Stimulated activated CD8-positive, alpha-beta memory T cell treated with anti-CD3 and anti-CD28 coated beads, Interleukin-15, amount 100 ng/mL, for 48 hours (primary cell): Measurements from ENCODE around the gene PFKFB4.
A peak's percentile ranks its signal among the peaks of the same experiment; 100 is the strongest.
"Not testable (repeated sequence)": the region's sequence is repeated elsewhere in the genome, so short reads cannot be mapped to it uniquely, and the experiment has no call there.

ENCODE experiments used
- DNase-seq, 2 donors: peaks; one replicate each; pipeline ENCODE4 v3.0.0-alpha.2; 2020; ENCODE audit warnings: low read depth in 2 of 2

PFKFB4 gene

DNA sequence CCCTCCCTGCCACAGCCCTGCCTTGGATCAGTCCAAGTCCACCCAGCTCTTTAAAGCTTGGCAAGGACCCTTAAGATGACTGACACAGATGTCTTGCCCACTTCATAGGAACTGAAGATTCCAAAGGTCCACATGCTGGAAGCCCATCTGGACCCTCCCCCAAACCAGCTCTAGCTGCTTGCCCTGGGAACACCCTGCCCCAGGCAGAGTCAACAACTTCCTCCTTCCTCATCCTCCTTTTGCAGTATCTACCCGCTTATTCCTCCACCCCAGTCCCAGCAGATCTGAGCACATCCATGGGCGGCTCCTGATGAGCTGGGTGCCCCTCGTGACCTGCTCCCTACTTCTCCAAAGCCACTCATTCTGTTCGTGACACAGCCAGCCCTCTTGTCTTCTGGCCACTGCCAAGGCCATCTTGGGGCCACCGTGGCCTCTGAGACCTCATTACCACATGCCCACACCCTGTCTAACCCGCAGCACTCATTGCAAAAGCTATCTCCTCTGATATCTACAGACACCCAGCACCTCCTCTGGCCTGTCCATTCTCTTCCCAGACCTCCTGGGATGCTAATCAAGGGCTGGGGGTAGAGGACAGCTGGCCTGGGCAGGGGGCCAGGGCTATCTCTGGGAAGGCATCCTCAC is 2.0 kb upstream of the PFKFB4 start:
- no peak for DNase-seq

GRCh38 chr3:48555949-48556795 is 431 bp downstream of the PFKFB4 start:
- DNase-seq, result no peak

GRCh38 chr3:48555231-48555948 is 1.2 kb downstream of the PFKFB4 start:
- DNase-seq, result no peak

GRCh38 chr3:48553886-48554845 is 2.4 kb downstream of the PFKFB4 start:
- DNase-seq, result no peak

GRCh38 chr3:48553361-48553760 is 3.2 kb downstream of the PFKFB4 start:
- no peak for DNase-seq

- no peak for DNase-seq
Measured at GRCh38 chr3:48552111-48552951, 4.3 kb downstream of the PFKFB4 start.

GRCh38 chr3:48551651-48552050 is 5.0 kb downstream of the PFKFB4 start:
- not testable (repeated sequence) for DNase-seq

GRCh38 chr3:48548729-48549705 is 7.6 kb downstream of the PFKFB4 start:
- DNase-seq, result peak; percentile 57 to 64

DNA sequence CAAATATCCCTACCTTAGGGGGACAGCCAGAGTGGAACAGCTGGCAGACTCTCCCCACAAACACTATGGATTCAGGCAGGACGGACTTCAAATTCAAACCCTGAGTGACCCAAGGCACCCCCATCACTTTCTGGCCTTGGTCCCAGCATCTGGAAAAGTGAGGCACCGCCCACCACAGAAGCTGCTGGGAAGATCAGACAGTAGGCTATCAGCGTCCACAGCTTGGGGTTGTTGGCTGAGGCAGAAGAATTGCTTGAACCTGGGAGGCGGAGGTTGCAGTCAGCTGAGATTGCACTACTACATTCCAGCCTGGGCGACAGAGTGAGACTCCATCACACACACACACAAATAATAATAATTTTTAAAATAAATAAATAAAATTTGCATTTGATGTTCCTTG is 8.5 kb downstream of the PFKFB4 start:
- no peak for DNase-seq

DNA sequence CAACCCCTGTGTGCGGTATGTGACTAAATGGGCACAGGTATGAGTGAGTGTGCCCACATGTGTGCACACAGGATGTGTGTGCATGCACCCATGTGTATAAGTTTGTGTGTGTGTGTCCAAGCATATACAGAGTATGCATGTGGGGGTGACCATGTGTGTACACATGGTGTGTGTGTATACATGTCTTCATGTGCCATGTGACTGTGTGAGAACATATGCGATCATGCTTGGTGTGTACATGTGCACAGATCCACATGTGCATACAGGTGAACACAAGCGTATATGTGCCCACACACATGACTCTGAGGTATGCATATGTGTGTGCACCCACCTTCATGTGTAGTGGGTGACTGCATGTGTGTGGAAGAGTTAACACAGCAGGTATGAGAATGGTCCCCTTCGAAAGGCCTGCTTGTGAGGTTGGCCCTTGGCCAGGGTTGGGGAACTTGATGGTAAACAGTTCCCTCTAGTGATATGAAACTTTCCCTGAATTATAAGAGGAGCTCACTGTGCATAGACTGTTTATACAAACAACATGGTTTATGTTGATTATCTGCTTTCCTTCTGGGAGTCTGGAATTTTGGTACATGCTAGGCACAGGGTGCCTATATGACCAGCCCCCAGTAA is 10.3 kb downstream of the PFKFB4 start:
- DNase-seq, result no peak

DNA sequence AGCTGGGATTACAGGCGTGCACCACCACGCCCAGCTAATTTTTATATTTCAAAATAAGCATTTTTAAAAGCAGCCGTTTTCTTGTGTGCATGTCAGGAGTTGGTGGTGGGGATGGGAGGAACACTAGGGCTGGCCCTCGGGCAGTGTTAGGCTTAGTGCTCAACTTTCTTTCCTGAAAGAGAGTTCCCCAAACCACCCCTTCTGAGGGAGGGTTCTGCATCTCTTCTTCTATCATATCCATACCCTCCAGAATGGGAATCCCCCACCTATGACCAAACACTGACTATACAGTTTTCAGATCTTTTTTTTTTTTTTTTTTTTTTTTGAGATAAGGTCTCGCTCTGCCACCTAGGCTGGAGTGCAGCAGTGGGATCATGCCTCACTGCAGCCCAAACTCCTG is 12.5 kb downstream of the PFKFB4 start:
- no peak for DNase-seq

DNA sequence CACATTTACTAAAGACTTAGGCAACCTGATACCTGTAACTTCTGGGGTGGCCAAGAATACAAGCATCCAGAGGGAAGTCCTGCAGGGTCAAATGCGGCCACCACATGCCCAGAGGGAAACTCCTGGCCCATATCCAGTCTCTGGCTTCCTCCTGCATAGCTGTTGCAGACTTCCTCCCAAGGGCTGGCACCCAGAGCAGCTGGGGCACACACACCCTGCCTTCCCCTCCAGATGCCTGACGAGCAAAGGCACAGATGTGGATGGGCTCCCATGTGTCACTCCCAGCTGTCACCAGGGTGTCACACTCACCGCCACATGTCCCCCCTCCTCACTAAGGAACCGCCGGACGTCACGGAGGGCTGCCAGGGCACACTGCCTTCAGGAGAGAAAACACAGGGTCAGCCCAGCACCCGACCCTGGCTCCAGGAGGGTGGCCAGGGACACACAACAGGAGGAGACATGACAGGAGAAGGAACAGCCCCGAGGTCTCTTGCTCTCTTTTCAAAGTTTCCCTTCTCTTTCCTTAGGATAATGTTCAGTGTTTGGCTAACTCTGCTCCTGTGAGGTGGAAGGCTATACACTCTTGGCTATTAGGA is 13.2 kb downstream of the PFKFB4 start:
- no peak for DNase-seq

DNA sequence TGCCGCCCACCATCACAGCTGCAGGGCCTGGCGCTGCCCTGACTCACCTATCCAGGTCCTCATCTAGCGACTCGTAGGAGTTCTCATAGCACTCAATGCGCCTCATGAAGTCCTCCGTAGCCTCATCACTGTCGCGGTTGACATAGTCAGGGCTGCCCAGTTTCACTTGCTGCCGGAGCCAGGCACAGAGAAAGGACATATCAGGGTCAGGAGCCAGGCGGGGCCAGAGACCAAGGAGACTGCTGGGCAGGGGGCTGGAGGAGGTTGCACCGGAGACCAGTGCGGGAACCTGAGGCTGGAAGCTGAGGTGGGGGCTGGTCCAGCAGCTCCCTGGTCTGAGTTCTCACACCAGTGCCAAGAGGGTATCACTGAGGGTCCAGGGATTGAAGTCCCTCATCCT is 18.2 kb downstream of the PFKFB4 start:
- no peak for DNase-seq

DNA sequence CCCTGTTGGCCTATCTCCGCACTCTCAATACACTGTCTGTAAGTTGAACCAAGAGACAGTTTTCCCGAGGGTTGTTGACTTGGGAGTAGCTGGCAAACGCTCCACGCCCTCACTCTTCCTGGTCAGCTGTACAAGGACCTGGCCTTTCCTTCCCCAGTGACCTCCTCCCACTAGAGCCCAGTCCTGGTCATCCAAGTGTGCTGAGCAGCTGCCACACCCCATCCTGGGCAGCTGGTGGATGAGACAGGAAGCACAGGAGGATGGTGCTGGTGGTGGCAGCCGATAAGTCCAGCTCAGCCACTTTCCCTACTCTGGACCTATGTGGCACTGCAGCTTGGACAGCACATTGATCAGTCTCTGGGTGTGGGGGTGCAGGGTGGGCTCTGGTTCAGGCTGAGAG is 19.8 kb downstream of the PFKFB4 start:
- no peak for DNase-seq

GRCh38 chr3:48536116-48536515 is 20.5 kb downstream of the PFKFB4 start:
- DNase-seq, result no peak

GRCh38 chr3:48535578-48535977 is 21.0 kb downstream of the PFKFB4 start:
- no peak for DNase-seq

GRCh38 chr3:48532977-48533337 is 23.6 kb downstream of the PFKFB4 start:
- DNase-seq, result no peak

DNA sequence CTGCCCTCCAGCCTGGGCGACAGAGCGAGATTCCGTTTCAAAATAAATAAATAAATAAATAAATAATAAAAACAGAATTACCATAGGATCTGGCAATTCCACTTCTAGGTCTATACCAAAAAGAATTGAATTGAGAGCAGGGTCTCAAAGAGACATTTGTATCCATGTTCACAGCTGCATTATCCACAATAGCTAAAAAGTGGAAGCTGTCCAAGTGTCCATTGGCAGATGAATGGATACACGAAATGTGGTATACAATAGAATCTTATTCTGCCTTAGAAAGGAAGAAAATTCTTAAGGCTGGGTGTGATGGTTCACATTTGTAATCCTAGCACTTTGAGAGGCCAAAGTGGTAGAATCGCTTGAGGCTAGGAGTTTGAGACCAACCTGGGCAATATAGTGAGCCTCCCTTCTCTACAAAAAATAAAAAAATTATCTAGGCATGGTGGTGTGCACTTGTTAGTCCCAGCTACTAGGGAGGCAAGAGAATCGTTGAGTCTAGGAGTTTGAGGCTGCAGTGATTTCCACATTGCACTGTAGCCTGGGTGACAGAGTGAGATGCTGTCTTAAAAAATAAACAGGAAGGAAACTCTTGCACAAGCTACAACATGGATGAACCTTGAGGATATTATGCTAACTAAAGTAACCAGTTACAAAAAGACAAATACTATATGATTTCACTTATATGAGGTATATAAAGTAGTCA is 24.2 kb downstream of the PFKFB4 start:
- DNase-seq, result no peak
